ENCODE data around the gene SMIM29. TPM values are rescaled to one million over a fixed set of nuclear protein-coding genes. Genes with fewer than 3 reads are reported as not detected.
A peak's percentile ranks its signal among the peaks of the same experiment; 100 is the strongest.

The SMIM29 gene
- total and polyA plus RNA-seq, 10 of the 15 experiments (the other 5 are each of a cell fraction or from before 2014, with no cell fraction given), result 7.1 to 30.0 (median 16.2) TPM

GRCh38 chr6:34242252-34243130 is 6.3 kb downstream of the SMIM29 start (continued):
- TF ChIP-seq ATF2 (IDR thresholded peaks at IDR 0.05; ENCODE audit: low read length) (no peak), TCF3 (IDR thresholded peaks at IDR 0.05; ENCODE audit: borderline replicate concordance, insufficient read depth, low read depth, low read length) (no peak), MEF2A (IDR thresholded peaks at IDR 0.05; ENCODE audit: insufficient read depth, low read depth, low read length) (no peak)

DNA sequence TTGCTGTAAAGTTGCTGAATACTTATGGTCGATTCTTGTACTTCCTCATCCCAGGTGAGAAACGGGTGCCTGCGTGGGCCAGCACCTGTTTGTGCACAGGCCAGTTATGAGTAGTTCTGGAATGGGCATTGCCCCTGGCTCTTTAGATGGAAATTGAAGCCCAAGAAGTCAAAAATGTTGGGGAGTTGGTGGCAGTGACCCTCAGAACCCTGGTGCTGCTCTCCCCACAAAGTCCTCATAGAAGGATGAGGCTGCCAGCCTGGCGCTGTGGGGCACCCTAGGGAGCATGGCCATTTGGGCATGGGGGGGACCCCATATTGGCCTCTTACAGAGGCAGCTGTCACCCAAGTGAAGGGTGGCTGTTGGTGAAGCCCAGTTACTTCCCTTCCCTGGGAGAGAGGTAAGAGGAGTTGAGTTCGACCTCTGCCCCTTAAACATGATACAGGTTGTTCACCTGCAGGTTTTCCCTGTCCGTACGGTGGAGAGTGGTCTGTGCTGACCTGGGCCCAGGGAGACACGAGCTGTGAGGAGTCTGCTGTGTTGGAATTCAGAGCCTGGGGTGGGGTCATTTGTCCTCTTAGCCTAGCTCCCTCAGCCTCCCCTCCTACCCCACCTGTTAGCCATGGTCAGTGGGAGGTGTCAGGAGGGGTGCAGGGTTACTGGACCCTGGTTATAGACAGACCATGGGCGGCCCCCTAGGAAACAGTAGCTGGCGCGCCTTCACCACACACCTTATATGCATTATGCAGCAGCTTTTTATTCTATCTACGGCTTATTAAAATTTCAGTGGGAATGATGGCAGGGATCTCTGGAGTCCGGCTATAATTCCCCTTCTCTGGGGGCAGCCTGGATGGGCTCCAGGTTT is 7.2 kb downstream of the SMIM29 start:
- no peak overlapping the region for H3K4me3 ChIP-seq
- FAIRE-seq, result no peak
- RAD21 ChIA-PET (ENCODE audit: unreplicated experiment), result interaction anchor here (0.9 kb wide), 1 partner anchor 45 kb away, joined by 4 read pairs; no protein-coding TSS in a partner anchor
- no peak overlapping the region; the same call in 1 of the 2 replicates for H3K9ac ChIP-seq (ENCODE audit: control insufficient read depth, insufficient read depth, low read length)
- CTCF ChIA-PET, result interaction anchor here (0.7 to 1.5 kb wide), 3 partner anchors 15 to 173 kb away, joined by 3 to 4 read pairs (median 4); no protein-coding TSS in a partner anchor
- no peak overlapping the region for H3K27ac ChIP-seq (ENCODE audit: control insufficient read depth, insufficient read depth)
- TF ChIP-seq RAD51 (IDR thresholded peaks at IDR 0.05), result no peak
- no peak for TF ChIP-seq SMARCA5 (IDR thresholded peaks at IDR 0.05)
- no peak for TF ChIP-seq RAD21 (IDR thresholded peaks at IDR 0.05; ENCODE audit: insufficient read depth, low read depth, low read length)
- TF ChIP-seq LARP7 (IDR thresholded peaks at IDR 0.05), result no peak
- TF ChIP-seq SPI1 (IDR thresholded peaks at IDR 0.05; ENCODE audit: borderline replicate concordance, insufficient read depth, low read depth, low read length), result no peak
- 0 out of 2 replicates have a peak, but pooled peaks have one; percentile 30 for TF ChIP-seq POLR2AphosphoS5 (IDR thresholded peaks at IDR 0.05; ENCODE audit: low read length)
- 0 out of 2 replicates have a peak, but pooled peaks have one; percentile 5 for TF ChIP-seq POLR2AphosphoS2 (IDR thresholded peaks at IDR 0.05; ENCODE audit: low read depth, low read length)
- TF ChIP-seq BCLAF1 (IDR thresholded peaks at IDR 0.05), result no peak
- no peak for DNase-seq (ENCODE audit: low read depth, low spot score)
- WGBS (ENCODE audit: insufficient coverage, insufficient replicate concordance, low lambda C conversion rate, missing lambda C conversion rate), result 95% methylated on average over 13 of the region's 13 CpGs
- H3K9me3 ChIP-seq (replicated peaks; ENCODE audit: control insufficient read depth, insufficient read depth, low read length), result no peaks in the 10 kb centered on the region
- ATAC-seq, result no peak
- peaks cover 5% of the 10 kb centered on the region; the same call in 1 of the 2 replicates for H4K20me1 ChIP-seq (ENCODE audit: control insufficient read depth, insufficient read depth)
- peaks cover 14% of the 10 kb centered on the region for H3K4me1 ChIP-seq (ENCODE audit: control insufficient read depth, insufficient read depth, low read length)
- intact Hi-C loops (cut with micrococcal nuclease; ENCODE audit: unreplicated experiment) (no loop called here), in situ Hi-C loops (cut with MboI) (loop anchor here (5.0 to 25.0 kb wide), 2 partner anchors 176 to 371 kb away; no protein-coding TSS in a partner anchor)
- peaks cover 27 to 33% of the 10 kb centered on the region in 2 experiments for H3K36me3 ChIP-seq (ENCODE audit: control insufficient read depth in 2 of 2, insufficient read depth in 2 of 2, low read length in 1 of 2)
- peak overlapping the region; percentile 42; the same call in 1 of the 2 replicates for H3K4me2 ChIP-seq (ENCODE audit: control insufficient read depth, insufficient read depth)
- BruUV-seq (replicated peaks), result no TSS peak
- SMC1A ChIA-PET (ENCODE audit: uncharacterized antibody, unreplicated experiment), result interaction anchor here (1.2 kb wide), 1 partner anchor 46 kb away, joined by 3 read pairs; no protein-coding TSS in a partner anchor
- POLR2A ChIA-PET, result interaction anchor here (1.0 kb wide), 1 partner anchor 183 kb away, joined by 3 read pairs; no protein-coding TSS in a partner anchor
- peaks cover 48% of the 10 kb centered on the region for H3K79me2 ChIP-seq (ENCODE audit: control insufficient read depth, insufficient read depth, low read length)
- no peak overlapping the region for H2AFZ ChIP-seq (ENCODE audit: control insufficient read depth, low read depth, low read length)
- H3K27me3 ChIP-seq (replicated peaks in 1 of 2; ENCODE audit: control insufficient read depth in 2 of 2, insufficient read depth in 2 of 2, low read length in 1 of 2), result no peaks in the 10 kb centered on the region
